Right kidney (tissue), 9 donors: Measurements from ENCODE around the gene CLEC2B.
"Not testable (repeated sequence)": the region's sequence is repeated elsewhere in the genome, so short reads cannot be mapped to it uniquely, and the experiment has no call there.

Source experiments
- DNase-seq: peaks from one replicate; pipeline ENCODE4 v3.0.0-alpha.2; 2016
- long read RNA-seq, 8 donors: transcript quantifications; one replicate each; lab custom pipeline, GENCODE V29; 2026

CLEC2B gene
- long read RNA-seq, donor 1, transcript CLEC2B-201 (5 exons, 1,700 nt): major isoform, 10 of 10 reads
- long read RNA-seq, donor 1, partial matches to known transcripts: 0 of 10 reads
- long read RNA-seq, donor 1, other reads (novel, unspliced or antisense): 0 of 10 reads
- long read RNA-seq, donor 2, partial matches to known transcripts: 0 of 1 reads
- long read RNA-seq, donor 2, other reads (novel, unspliced or antisense): 0 of 1 reads
- long read RNA-seq, donor 3, partial matches to known transcripts: 0 of 5 reads
- long read RNA-seq, donor 3, other reads (novel, unspliced or antisense): 0 of 5 reads
- long read RNA-seq, donor 4, partial matches to known transcripts: 0 of 4 reads
- long read RNA-seq, donor 4, other reads (novel, unspliced or antisense): 0 of 4 reads
- long read RNA-seq, donor 5, partial matches to known transcripts: 0 of 1 reads
- long read RNA-seq, donor 5, other reads (novel, unspliced or antisense): 0 of 1 reads
- long read RNA-seq, donor 6, partial matches to known transcripts: 0 of 2 reads
- long read RNA-seq, donor 6, other reads (novel, unspliced or antisense): 0 of 2 reads
- long read RNA-seq, donor 7, partial matches to known transcripts: 0 of 2 reads
- long read RNA-seq, donor 7, other reads (novel, unspliced or antisense): 0 of 2 reads
- long read RNA-seq, donor 8, partial matches to known transcripts: 0 of 3 reads
- long read RNA-seq, donor 8, other reads (novel, unspliced or antisense): 0 of 3 reads

DNA sequence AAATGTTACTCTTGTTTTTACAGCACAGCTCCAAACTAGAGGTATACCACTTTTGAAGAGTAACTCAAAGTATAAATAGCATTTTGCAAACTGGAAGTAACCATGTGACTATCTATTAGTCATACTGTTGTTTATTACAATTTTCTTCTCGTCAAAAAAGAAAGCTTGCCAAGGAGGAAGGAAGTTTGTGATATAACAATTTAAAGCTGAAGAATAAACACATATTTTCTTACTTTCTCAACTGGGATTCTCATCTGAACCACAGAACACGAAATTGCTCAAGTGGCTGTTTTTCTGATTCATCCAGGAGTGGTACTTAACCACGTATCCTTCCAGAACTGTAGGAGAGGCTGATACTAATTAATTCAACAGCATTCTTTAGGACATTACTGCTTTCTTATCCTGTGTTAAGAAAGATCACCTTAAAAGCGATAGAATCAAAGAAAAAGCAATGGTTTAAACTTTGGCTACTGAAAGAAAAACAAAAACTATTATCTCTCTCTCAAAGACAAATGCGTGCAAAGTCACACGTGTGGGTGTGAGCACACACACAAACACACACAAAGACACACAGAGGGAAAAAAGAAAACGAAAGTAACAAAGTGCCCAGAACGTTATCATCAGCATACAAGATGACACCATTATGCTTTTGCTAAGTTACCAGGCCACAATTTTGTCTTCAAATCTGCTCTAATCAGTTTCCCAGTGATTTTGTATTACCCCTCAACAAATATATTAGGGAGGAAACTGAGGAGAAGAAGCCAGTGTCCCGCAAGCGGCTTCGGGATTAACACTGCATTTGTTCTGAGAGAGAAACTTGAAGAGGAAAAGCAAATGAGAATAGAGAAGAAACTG is at the start of gene CLEC2B:
CLEC2B (minus strand) TSS at position 48 of the 855 bp plus-strand sequence.
- peak; percentile 25 for DNase-seq

GRCh38 chr12:9911708-9912107 is 42.6 kb upstream of the CLEC2B start:
- DNase-seq: no peak

DNA sequence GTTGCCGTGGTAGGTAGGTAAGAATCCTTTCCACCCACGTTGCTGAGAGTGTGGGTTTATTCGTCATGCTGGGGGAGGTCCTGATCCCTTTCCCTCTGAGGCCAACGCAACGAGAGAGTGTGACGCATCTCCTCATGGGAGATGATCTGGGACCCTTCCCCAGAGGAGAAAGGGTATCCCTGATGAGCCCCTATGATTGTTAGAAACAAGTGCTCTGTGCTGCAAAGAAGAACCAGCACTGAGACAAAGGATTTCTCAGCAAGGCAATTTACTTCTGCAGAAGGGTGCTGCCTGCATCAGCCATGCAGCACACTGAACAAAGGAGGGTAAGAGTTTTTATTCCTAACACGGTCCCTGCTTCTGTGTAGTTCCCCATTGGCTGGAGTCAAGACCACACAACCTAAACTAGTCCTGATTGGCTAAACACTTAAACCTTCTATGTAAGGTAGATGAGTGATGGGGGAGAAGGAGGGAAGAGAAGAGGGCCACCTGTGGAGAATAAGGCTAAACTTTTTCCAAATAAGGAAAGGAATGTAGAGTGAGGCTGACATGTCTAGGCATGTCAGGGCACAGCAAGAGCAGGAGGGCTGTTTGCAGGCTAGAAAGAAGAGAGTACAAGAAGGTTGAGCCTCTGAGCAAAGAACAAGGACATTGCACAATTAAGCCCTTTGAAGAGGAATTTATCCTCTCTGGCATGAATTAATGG is 41.7 kb upstream of the CLEC2B start:
- DNase-seq: no peak

DNA sequence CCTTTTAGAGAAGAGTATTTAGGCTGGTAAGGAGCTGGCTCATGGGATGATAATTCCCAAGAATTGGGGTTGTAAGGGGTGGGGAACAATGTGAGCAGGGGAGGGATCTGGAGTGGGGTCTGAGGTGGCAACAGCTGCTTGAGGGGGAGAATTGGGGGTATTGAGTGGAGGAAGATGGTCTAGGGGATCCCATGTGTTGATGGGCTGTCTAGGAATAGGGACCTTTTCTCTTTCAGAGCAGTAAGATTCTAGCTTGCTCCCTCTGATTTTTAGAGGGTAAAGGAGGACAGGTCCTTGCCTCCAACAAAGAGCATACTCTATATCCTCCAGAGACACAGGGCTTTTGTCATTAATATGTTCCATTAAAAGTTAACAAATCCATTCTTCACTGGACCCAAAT is 40.6 kb upstream of the CLEC2B start:
- no peak for DNase-seq

- DNase-seq: no peak
Measured at GRCh38 chr12:9908350-9908749, 39.2 kb upstream of the CLEC2B start.

- DNase-seq: no peak
Measured at GRCh38 chr12:9907769-9908168, 38.6 kb upstream of the CLEC2B start.

DNA sequence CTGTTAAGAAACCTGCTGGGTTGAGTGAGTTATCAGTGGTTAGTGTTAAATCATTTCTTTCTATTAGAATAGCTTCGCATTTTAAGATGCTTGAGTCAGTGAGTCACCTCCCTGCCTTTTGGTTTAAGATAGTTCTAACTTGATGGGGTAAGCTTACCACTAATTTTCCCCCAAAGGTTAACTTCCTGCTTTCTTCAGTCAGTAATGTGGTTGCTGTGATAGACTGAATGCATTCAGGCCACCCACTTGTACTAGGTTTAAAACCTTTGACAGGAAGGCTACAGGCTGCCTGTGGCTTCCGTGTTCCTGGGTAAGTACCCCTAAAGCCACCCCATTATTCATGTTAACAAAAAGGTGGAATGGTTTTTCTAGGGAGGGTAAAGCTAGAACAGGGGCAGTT is 37.7 kb upstream of the CLEC2B start:
- no peak for DNase-seq

DNA sequence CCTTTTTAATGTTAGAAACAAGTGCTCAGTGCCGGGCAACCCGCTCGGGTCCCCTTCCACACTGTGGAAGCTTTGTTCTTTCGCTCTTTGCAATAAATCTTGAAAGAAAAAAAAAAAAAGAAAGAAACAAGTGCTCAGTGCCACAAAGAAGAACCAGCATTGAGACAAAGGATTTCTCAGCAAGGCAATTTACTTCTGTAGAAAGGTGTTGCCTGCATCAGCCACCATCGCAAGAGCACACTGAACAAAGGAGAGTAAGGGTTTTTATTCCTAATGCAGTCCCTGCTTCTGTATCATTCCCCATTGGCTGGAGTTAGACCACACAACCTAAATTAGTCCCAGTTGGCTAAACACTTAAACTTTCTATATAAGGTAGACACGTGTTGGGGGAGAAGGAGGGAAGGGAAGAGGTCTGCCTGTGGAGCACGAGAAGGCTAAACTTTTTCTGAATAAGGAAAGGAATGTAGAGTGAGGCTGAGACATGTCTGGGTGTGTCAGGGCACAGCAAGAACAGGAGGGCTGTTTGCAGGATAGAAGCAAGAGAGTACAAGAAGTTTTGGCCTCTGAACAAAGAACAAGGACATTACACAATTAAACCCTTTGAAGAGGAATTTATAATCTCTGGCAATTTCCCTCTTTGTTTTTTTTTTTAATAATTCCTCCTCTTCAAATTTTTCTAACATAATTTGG is 33.5 kb upstream of the CLEC2B start:
- no peak for DNase-seq

GRCh38 chr12:9900930-9901329 is 31.8 kb upstream of the CLEC2B start:
- DNase-seq: no peak

DNA sequence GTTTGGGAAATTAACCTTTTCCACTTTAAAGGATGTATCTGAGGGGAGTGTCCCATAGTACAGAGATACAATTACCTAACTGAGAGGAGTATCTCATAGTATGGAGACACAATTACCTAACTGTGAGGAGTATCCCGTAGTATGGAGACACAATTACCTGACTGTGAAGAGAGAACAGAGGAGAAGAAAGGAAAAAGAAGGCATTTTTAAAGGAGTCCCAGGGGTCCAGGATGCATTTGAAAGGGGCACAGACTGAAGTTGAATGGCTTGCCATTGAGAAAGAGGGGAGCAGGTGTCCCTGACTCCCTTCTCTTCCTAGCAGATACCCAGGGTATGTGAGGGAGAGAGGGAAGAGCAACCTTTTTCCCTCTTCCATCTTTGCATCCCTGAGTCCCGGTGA is 30.1 kb upstream of the CLEC2B start:
- DNase-seq: no peak

DNA sequence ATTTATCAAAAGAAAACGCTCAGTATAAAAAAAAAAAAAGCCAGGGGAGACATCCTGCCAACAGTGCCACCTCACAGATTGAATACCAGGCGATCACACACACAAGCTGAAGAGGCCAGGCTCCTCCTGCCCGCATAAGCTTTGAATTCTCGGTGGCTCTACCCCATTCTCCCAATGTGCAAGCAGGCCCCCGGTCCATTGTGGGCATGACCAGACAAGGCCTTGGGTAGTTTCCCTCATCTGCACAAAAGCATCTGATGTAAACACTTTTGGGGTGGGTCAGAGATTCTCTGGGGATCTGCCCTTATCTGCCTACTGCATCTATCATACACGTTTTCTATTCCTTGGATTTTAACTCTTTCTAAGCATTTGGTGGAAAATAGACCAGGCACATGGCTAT is 28.4 kb upstream of the CLEC2B start:
- DNase-seq: no peak

- DNase-seq: no peak
Measured at GRCh38 chr12:9895215-9895971, 26.2 kb upstream of the CLEC2B start.

DNA sequence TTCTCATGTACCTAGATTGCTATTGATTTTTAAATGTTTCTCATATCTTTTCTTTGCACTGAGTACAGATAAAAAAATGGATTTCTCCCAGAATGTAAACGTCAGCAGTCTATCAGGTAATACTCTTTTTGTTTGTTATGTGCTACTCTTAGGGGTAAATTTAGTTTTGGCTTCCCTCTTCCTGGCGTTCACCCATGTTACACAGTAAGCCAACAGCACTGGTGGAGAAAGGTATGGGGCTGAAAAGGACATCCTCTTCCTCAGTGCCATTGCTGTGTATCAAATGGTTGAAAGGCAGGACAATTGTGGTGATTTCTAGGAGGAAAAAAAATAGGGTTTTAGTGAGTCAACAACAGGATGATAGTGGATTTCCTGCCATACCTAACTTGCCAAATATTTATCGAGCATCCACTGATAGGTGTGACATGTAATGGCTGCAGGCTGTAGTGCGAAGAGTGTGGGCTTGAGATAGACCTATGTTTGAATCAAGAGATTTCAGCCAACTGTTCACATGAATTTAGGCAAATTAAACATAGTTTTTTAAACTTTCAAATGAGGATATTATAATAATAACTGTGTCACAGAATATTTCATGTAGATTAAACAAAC is 19.6 kb upstream of the CLEC2B start:
- no peak for DNase-seq

- DNase-seq: no peak
Measured at GRCh38 chr12:9883175-9883574, 14.0 kb upstream of the CLEC2B start.

GRCh38 chr12:9881988-9882387 is 12.8 kb upstream of the CLEC2B start:
- DNase-seq: no peak

DNA sequence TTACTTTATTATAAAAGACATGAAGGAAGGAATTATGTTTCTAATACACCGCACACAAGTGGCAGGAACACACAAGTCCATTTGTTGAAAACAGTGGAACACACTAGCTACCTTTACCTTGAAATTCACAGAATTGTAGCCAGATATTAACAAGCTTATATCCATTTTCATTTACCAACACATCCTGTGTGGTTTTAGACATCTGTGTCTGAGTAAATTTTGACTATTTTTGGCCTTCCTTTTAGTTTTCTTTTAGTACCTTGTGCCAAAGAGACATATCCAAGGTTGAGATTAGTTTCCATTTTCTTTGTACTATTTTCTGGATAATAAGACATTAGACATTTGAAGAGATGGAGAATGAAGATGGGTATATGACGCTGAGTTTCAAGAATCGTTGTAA is 12.1 kb upstream of the CLEC2B start, which contains the start of gene KLRF2:
KLRF2 (plus strand) TSS at position 244 of the 400 bp plus-strand sequence; CDS start at position 351, 107 bp downstream.
- no peak for DNase-seq

- no peak for DNase-seq
Measured at GRCh38 chr12:9880532-9881078, 11.5 kb upstream of the CLEC2B start.

DNA sequence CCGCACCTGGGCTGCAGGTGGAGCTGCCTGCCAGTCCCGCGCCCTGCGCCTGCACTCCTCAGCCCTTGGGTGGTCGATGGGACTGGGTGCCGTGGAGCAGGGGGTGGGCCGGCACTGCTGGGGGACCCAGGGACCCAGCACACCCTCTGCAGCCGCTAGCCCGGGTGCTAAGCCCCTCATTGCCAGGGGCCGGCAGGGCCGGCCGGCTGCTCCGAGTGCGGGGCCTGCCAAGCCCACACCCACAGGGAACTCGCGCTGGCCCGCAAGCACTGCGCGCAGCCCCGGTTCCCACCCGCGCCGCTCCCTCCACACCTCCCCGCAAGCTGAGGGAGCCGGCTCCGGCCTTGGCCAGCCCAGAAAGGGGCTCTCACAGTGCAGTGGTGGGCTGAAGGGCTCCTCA is 7.0 kb upstream of the CLEC2B start:
- DNase-seq: not testable (repeated sequence)

DNA sequence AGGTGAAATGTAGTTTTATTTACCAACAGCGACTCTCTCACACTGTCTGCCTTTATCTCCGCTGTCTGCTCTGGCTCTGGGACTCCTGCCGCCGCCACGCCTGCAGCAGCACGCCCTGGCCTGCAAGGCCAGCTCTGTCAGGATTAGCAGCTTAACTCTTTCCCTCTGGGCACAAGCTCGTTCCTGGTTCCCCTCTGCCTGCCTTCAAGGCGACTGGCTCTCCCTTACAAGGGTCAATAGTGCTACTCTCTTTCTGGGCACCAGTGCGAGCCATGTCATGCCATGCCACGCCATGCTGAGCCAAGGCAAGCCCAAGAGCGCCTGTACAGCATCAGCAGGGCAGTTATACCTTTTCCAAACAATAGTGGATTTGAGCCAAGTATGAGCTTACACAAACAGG is 3.6 kb upstream of the CLEC2B start:
- no peak for DNase-seq

GRCh38 chr12:9872162-9872561 is 3.0 kb upstream of the CLEC2B start:
- DNase-seq: no peak
